ENCODE data around the gene KLHDC9. TPM values are rescaled to one million over a fixed set of nuclear protein-coding genes. Genes with fewer than 3 reads are reported as not detected.

KLHDC9 gene
- total and polyA plus RNA-seq, 2 of the 8 experiments (the other 6 are each of a cell fraction or from before 2014, with no cell fraction given): 6.5 to 15.6 TPM

DNA sequence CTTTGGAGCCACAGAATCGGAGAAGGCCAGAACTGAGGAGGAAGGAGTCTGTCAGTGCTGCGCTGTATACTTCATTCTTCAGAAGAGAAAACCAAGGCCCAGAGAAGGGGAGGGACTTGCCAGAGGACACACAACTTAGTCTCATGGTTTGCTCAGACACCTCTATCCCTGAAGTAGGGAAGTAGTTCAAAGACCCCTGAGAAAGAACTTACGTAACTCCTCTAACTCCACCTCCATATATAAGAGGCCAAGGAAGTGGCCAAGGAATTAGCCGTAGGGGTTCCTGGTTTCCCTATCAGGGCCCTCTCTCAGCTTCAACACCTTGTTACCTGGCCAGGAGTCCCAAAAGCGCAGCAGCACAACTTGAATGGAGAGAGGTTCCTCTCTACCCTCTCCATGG lies 8.2 kb upstream of the KLHDC9 start:
- Histone ChIP-seq H2AK5ac (ENCODE audit: low read depth, low read length) (no peak overlapping the region), H3K18ac (ENCODE audit: extremely low read depth, low read length) (no peak overlapping the region), H3K79me1 (ENCODE audit: low read depth, low read length) (no peaks in the 10 kb centered on the region), H3K4ac (replicated peaks; ENCODE audit: insufficient read length, low read depth, low read length) (no peak overlapping the region), H2BK12ac (ENCODE audit: low read depth, low read length) (no peak overlapping the region), H4K8ac (ENCODE audit: extremely low read depth, insufficient read depth, low read length) (no peak overlapping the region), H3K14ac (ENCODE audit: insufficient read length) (no peak overlapping the region), H3K9me3 (ENCODE audit: insufficient read depth in 2 of 2, low read depth in 1 of 2, low read length in 1 of 2) (no peaks in the 10 kb centered on the region), H2BK120ac (replicated peaks; ENCODE audit: low read depth, low read length) (no peak overlapping the region), H3K4me1 (replicated peaks in 1 of 4; ENCODE audit: control insufficient read depth in 3 of 4, insufficient read depth in 4 of 4, low read length in 3 of 4) (peaks cover 0 to 6% (median 0%) of the 10 kb centered on the region in 4 experiments; a peak in 3 of 7 replicates), H3K9ac (replicated peaks in 1 of 4; ENCODE audit: extremely low read depth in 1 of 4, low read depth in 3 of 4, low read length in 3 of 4) (no peak overlapping the region), H3K27ac (ENCODE audit: low read depth, low read length) (no peak overlapping the region), H2BK20ac (ENCODE audit: low read length) (no peak overlapping the region), H3K23me2 (ENCODE audit: low read depth, low read length) (peaks cover 2% of the 10 kb centered on the region; the same call in 1 of the 2 replicates), H3K36me3 (ENCODE audit: control insufficient read depth in 2 of 4, insufficient read depth in 4 of 4, low read length in 3 of 4) (no peaks in the 10 kb centered on the region), H3K4me3 (ENCODE audit: extremely low read depth in 1 of 4, insufficient read depth in 2 of 4, low read depth in 3 of 4, low read length in 4 of 4) (no peak overlapping the region), H3K23ac (ENCODE audit: insufficient read length) (no peak overlapping the region), H3K56ac (replicated peaks; ENCODE audit: insufficient read length, low read depth, low read length) (no peak overlapping the region), H3K4me2 (ENCODE audit: insufficient read depth in 1 of 2, low read depth in 2 of 2, low read length in 2 of 2) (no peak overlapping the region), H3K27me3 (replicated peaks in 1 of 4; ENCODE audit: control insufficient read depth in 3 of 4, extremely low read depth in 1 of 4, insufficient read depth in 3 of 4, low read length in 3 of 4) (no peaks in the 10 kb centered on the region), H2BK5ac (ENCODE audit: low read depth, low read length) (no peak overlapping the region), H4K91ac (replicated peaks; ENCODE audit: insufficient read length, low read length) (no peak overlapping the region), H4K5ac (ENCODE audit: insufficient read length, low read depth, low read length) (no peak overlapping the region), H2BK15ac (ENCODE audit: low read length) (0 out of 2 replicates have a peak overlapping the region, but pooled peaks have one; percentile 31), H2AFZ (ENCODE audit: low read length) (no peak overlapping the region), H4K20me1 (replicated peaks in 1 of 2; ENCODE audit: control insufficient read depth in 1 of 2, insufficient read depth in 2 of 2, low read length in 2 of 2) (no peaks in the 10 kb centered on the region), H3K79me2 (ENCODE audit: control insufficient read depth in 1 of 2, insufficient read depth in 2 of 2, low read length in 2 of 2) (no peaks in the 10 kb centered on the region)
- TF ChIP-seq CHD1 (IDR thresholded peaks at IDR 0.05; ENCODE audit: low read depth, low read length) (no peak), MAFK (IDR thresholded peaks at IDR 0.05; ENCODE audit: low read depth, low read length) (no peak), BCL11A (IDR thresholded peaks at IDR 0.05; ENCODE audit: low read depth in 2 of 2, low read length in 2 of 2) (no peak), FOSL1 (IDR thresholded peaks at IDR 0.05; ENCODE audit: insufficient read depth, low read depth, low read length) (no peak), EZH2 (IDR thresholded peaks at IDR 0.05; ENCODE audit: low read depth, low read length, severe bottlenecking) (no peak)
- no peak for DNase-seq (ENCODE audit: low read depth in 1 of 2, low spot score in 2 of 2)
- ChIA-PET POLR2A (ENCODE audit: partially characterized antibody) (interaction anchor here (1.6 kb wide), 1 partner anchor 43 kb away, joined by 5 read pairs; the partner anchor contains the start of gene DEDD), CTCF (ENCODE audit: partially characterized antibody) (interaction anchor here (1.2 to 11.9 kb wide), 4 partner anchors 8 to 49 kb away, joined by 3 to 156 read pairs (median 49); partner anchors contain the start of genes ARHGAP30 and KLHDC9)
- FAIRE-seq: no peak
- 90% methylated on average over 5 of the region's 5 CpGs; no CpG with 5 or more reads in 1 of the 2 experiments for WGBS, 2 experiments (ENCODE audit: extremely low coverage in 1 of 2, insufficient coverage in 1 of 2, insufficient read length in 1 of 2, insufficient replicate concordance in 2 of 2, low coverage in 1 of 2, low lambda C conversion rate in 2 of 2, missing lambda C conversion rate in 1 of 2)
